ENCODE data around the gene NTSR1.

DNA sequence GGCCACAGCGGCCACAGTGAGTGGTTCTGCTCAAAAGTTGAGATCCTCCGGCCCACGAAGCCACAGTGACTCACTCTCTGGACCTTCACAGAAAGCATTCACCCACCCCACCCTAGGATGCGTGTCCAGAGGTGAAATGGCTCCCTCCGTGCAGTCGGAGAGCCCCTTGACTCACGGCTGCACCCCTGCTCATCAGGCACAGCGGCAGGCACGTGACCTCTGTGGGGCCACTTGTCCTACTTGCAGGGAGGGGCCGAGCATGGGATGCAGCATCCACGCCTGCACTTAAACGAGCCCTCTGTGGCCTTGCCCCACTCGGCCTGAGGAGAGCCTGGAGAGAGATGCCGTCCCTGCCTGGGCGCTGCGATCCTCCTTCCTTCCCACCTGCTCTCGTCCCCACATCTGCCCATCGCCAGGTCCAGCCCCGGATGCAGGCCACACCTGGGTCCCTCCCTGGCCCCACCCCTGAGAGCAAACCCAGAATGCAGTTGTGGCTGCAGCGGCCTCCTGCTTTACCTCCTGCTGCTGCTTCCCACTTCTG, 28.7 kb downstream of the NTSR1 start:
- TF ChIP-seq POLR2AphosphoS5 (IDR thresholded peaks at IDR 0.05; ENCODE audit: low read depth, low read length): no peak
- TF ChIP-seq, protein P1, sequence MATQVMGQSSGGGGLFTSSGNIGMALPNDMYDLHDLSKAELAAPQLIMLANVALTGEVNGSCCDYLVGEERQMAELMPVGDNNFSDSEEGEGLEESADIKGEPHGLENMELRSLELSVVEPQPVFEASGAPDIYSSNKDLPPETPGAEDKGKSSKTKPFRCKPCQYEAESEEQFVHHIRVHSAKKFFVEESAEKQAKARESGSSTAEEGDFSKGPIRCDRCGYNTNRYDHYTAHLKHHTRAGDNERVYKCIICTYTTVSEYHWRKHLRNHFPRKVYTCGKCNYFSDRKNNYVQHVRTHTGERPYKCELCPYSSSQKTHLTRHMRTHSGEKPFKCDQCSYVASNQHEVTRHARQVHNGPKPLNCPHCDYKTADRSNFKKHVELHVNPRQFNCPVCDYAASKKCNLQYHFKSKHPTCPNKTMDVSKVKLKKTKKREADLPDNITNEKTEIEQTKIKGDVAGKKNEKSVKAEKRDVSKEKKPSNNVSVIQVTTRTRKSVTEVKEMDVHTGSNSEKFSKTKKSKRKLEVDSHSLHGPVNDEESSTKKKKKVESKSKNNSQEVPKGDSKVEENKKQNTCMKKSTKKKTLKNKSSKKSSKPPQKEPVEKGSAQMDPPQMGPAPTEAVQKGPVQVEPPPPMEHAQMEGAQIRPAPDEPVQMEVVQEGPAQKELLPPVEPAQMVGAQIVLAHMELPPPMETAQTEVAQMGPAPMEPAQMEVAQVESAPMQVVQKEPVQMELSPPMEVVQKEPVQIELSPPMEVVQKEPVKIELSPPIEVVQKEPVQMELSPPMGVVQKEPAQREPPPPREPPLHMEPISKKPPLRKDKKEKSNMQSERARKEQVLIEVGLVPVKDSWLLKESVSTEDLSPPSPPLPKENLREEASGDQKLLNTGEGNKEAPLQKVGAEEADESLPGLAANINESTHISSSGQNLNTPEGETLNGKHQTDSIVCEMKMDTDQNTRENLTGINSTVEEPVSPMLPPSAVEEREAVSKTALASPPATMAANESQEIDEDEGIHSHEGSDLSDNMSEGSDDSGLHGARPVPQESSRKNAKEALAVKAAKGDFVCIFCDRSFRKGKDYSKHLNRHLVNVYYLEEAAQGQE (IDR thresholded peaks at IDR 0.05; ENCODE audit: insufficient read depth in 1 of 2, low read depth in 2 of 2, low read length in 2 of 2): no peak
- TF ChIP-seq SIN3A (IDR thresholded peaks at IDR 0.05; ENCODE audit: borderline replicate concordance, insufficient read depth, low read length): no peak
